H1 (cell line): ENCODE measurements around the gene IGFBP1. TPM values are rescaled to one million over a fixed set of nuclear protein-coding genes. Genes with fewer than 3 reads are reported as not detected.

ENCODE experiments used
- ASH2L ChIP-seq: fragments of 200-600, 300-600 bp; sonication (generic); IDR thresholded peaks from one replicate; pipeline ENCODE4 v1.7.1; 2017; ENCODE audit warnings: low read length
- CHD7 ChIP-seq: fragments of 300-600 bp; sonication (generic); IDR thresholded peaks from 2 replicates; pipeline ENCODE4 v1.7.1; 2012; ENCODE audit warnings: low read length, moderate library complexity, mild to moderate bottlenecking, inconsistent platforms; ENCODE audit not compliant: insufficient replicate concordance
- CREB1 ChIP-seq: IDR thresholded peaks from 2 replicates; pipeline ENCODE4 v1.6.1; 2012; ENCODE audit warnings: inconsistent platforms
- FOSL1 ChIP-seq: IDR thresholded peaks from 2 replicates; pipeline ENCODE4 v1.6.1; 2011; ENCODE audit warnings: mild to moderate bottlenecking, low read depth, low read length, moderate library complexity; ENCODE audit not compliant: insufficient read depth
- MAX ChIP-seq: IDR thresholded peaks from 2 replicates; pipeline ENCODE4 v1.6.1; 2012; ENCODE audit warnings: inconsistent platforms
- RNF2 ChIP-seq: fragments of 200-900, 300-1000 bp; sonication (generic); IDR thresholded peaks from 2 replicates; pipeline ENCODE4 v1.7.1; 2016; ENCODE audit warnings: borderline replicate concordance, low read depth, mild to moderate bottlenecking, antibody characterized with exemption, low read length; ENCODE audit not compliant: poor library complexity, severe bottlenecking; ENCODE audit errors: missing control alignments
- SIRT6 ChIP-seq: IDR thresholded peaks from one replicate; pipeline ENCODE4 v1.7.1; 2012; ENCODE audit warnings: low read length, inconsistent platforms
- TAF7 ChIP-seq: optimal IDR thresholded peaks from 2 replicates; pipeline ENCODE3; 2011; ENCODE audit warnings: low read depth, mild to moderate bottlenecking, inconsistent platforms, low read length, moderate library complexity, borderline replicate concordance
- polyA plus RNA-seq, 7 experiments: library from polyadenylated mRNA; depleted of rRNA in 3 of 7; stranded (reverse) in 5 of 7; unstranded in 2 of 7; fragments of >200 nt in 5 of 7; fragments of 200-250 nt in 2 of 7; gene quantifications; 1 replicate in 5 of 7; 2 replicates in 1 of 7; 4 replicates in 1 of 7; pipeline versions ENCODE4 v1.2.1 to v1.2.3, GENCODE V29; 2011 to 2013; ENCODE audit warnings: missing spikeins in 2 of 7, mixed read lengths in 2 of 7
- total RNA-seq: library from RNA; stranded (reverse); fragmentation: NEBNext Ultra II Directional; extraction: Animal tissue kit (Norgen Biotek cat#: 25700); gene quantifications from 2 replicates; pipeline ENCODE4 v1.2.1, GENCODE V29; 2021

IGFBP1 gene
- total and polyA plus RNA-seq, 2 of the 8 experiments (the other 6 are each of a cell fraction or from before 2014, with no cell fraction given), result not detected

- no peak for TF ChIP-seq CHD7
- no peak for TF ChIP-seq CREB1
- TF ChIP-seq FOSL1, result no peak
- no peak for TF ChIP-seq TAF7
- TF ChIP-seq ASH2L, result no peak
- TF ChIP-seq RNF2, result no peak
- TF ChIP-seq SIRT6, result no peak
- TF ChIP-seq MAX, result no peak
- TF ChIP-seq, all 59 proteins: peak for 0
Measured at GRCh38 chr7:45901566-45901965, 13.3 kb downstream of the IGFBP1 start (continued).
